Stimulated activated naive B cell treated with anti-CD40 and anti-IgM and Interleukin-4, amounts not matched to agents 10 μg/mL and 1 μg/mL and 100 μg/mL, for 72 hours (primary cell): ENCODE data around the gene SHC3.

Experiments used
- ATAC-seq, 2 donors: fragments of 150-1000 bp; cut with Tn5 transposase; replicated peaks; 2 replicates each; pipeline ENCODE4 v1.10.0; 2021; ENCODE audit warnings: moderate library complexity in 1 of 2
- DNase-seq: peaks from one replicate; pipeline ENCODE4 v3.0.0; 2021
- H3K27ac Mint-ChIP-seq: one replicate; pipeline ENCODE4 v1.8.0; 2022; ENCODE audit warnings: mild to moderate bottlenecking, mixed read lengths
- H3K27me3 Mint-ChIP-seq, 2 donors: one replicate each; pipeline ENCODE4 v1.8.0; 2022; ENCODE audit warnings: mixed read lengths in 2 of 2
- H3K36me3 Mint-ChIP-seq, 2 donors: one replicate each; pipeline ENCODE4 v1.8.0; 2022; ENCODE audit warnings: mixed read lengths in 2 of 2, mild to moderate bottlenecking in 1 of 2
- H3K4me1 Mint-ChIP-seq, 2 donors: one replicate each; pipeline ENCODE4 v1.8.0; 2022; ENCODE audit warnings: mixed read lengths in 2 of 2, mild to moderate bottlenecking in 1 of 2
- H3K4me3 Mint-ChIP-seq, 2 donors: one replicate each; pipeline ENCODE4 v1.8.0; 2022; ENCODE audit warnings: mild to moderate bottlenecking in 2 of 2, mixed read lengths in 2 of 2, moderate library complexity in 1 of 2
- H3K9me3 Mint-ChIP-seq, 2 donors: one replicate each; pipeline ENCODE4 v1.8.0; 2022; ENCODE audit warnings: mixed read lengths in 2 of 2, mild to moderate bottlenecking in 1 of 2

SHC3 gene

GRCh38 chr9:88966894-88967676 lies 211.5 kb downstream of the SHC3 start:
- Mint-ChIP-seq H3K4me3 (no peak overlapping the region), H3K36me3 (no peaks in the 10 kb centered on the region), H3K27me3 (peaks cover 19 to 21% of the 10 kb centered on the region in 2 donors), H3K4me1 (no peaks in the 10 kb centered on the region), H3K27ac (no peak overlapping the region), H3K9me3 (no peaks in the 10 kb centered on the region)
- DNase-seq (no peak), ATAC-seq (no peak)

- Mint-ChIP-seq H3K27me3 (peaks cover 14 to 28% of the 10 kb centered on the region in 2 donors), H3K9me3 (no peaks in the 10 kb centered on the region)
Measured at GRCh38 chr9:88965473-88965872, 213.1 kb downstream of the SHC3 start.

GRCh38 chr9:88960632-88961031 lies 218.0 kb downstream of the SHC3 start:
- H3K36me3 Mint-ChIP-seq, result no peaks in the 10 kb centered on the region
- DNase-seq, result no peak
- peaks cover 19 to 30% of the 10 kb centered on the region in 2 donors for H3K27me3 Mint-ChIP-seq
- H3K4me1 Mint-ChIP-seq, result no peaks in the 10 kb centered on the region
- ATAC-seq, result no peak
- no peak overlapping the region for H3K27ac Mint-ChIP-seq
- H3K4me3 Mint-ChIP-seq, result no peak overlapping the region
- H3K9me3 Mint-ChIP-seq, result no peaks in the 10 kb centered on the region

More at GRCh38 chr9:88965473-88965872, 213.1 kb downstream of the SHC3 start:
- Mint-ChIP-seq H3K36me3 (no peaks in the 10 kb centered on the region), H3K4me3 (no peak overlapping the region), H3K4me1 (no peaks in the 10 kb centered on the region), H3K27ac (no peak overlapping the region)
- DNase-seq (no peak), ATAC-seq (no peak)

- no peak for ATAC-seq
- peaks cover 25 to 37% of the 10 kb centered on the region in 2 donors for H3K27me3 Mint-ChIP-seq
Measured at GRCh38 chr9:88959727-88960469, 218.7 kb downstream of the SHC3 start.

GRCh38 chr9:88957526-88957925 lies 221.1 kb downstream of the SHC3 start:
- H3K9me3 Mint-ChIP-seq, result no peaks in the 10 kb centered on the region
- peaks cover 39 to 59% of the 10 kb centered on the region in 2 donors for H3K27me3 Mint-ChIP-seq
- ATAC-seq, result no peak

More at GRCh38 chr9:88959727-88960469, 218.7 kb downstream of the SHC3 start:
- H3K36me3 Mint-ChIP-seq, result no peaks in the 10 kb centered on the region
- no peaks in the 10 kb centered on the region for H3K9me3 Mint-ChIP-seq
- H3K4me3 Mint-ChIP-seq, result no peak overlapping the region
- no peak for DNase-seq
- H3K27ac Mint-ChIP-seq, result no peak overlapping the region
- no peaks in the 10 kb centered on the region for H3K4me1 Mint-ChIP-seq

More at GRCh38 chr9:88957526-88957925, 221.1 kb downstream of the SHC3 start:
- DNase-seq, result no peak
- no peak overlapping the region for H3K4me3 Mint-ChIP-seq
- peaks cover 0 to 5% of the 10 kb centered on the region in 2 donors for H3K4me1 Mint-ChIP-seq
- H3K36me3 Mint-ChIP-seq, result no peaks in the 10 kb centered on the region
- no peak overlapping the region for H3K27ac Mint-ChIP-seq
